GM12878 (cell line): ENCODE data around the gene RHBDD1.

Experiments
- EED ChIP-seq: sonication (generic); IDR thresholded peaks from 2 replicates; pipeline ENCODE4 v1.6.1; 2016; ENCODE audit warnings: antibody characterized with exemption, low read depth
- EP300 ChIP-seq, 2 experiments: fragments of 150-350 bp in 1 of 2; IDR thresholded peaks; 2 replicates each; pipeline ENCODE4 v1.6.1; 2011 to 2012; ENCODE audit warnings: low read depth in 2 of 2, low read length in 2 of 2, borderline replicate concordance in 1 of 2, improper control_type of control experiment in 1 of 2, inconsistent platforms in 1 of 2; ENCODE audit not compliant: control insufficient read depth in 1 of 2
- ESRRA ChIP-seq: IDR thresholded peaks from 2 replicates; pipeline ENCODE4 v1.6.1; 2012; ENCODE audit warnings: mild to moderate bottlenecking, low read length, improper control_type of control experiment
- GABPA ChIP-seq: IDR thresholded peaks from 2 replicates; pipeline ENCODE4 v1.6.1; 2014; ENCODE audit warnings: antibody characterized with exemption, low read depth, mild to moderate bottlenecking, inconsistent platforms
- NBN ChIP-seq: fragments of 450-650 bp; IDR thresholded peaks from 2 replicates; pipeline ENCODE4 v1.6.1; 2016
- POLR2A ChIP-seq: IDR thresholded peaks from 2 replicates; pipeline ENCODE4 v1.6.1; 2011; ENCODE audit warnings: low read depth, mild to moderate bottlenecking, low read length
- POLR2AphosphoS5 ChIP-seq: IDR thresholded peaks from 2 replicates; pipeline ENCODE4 v1.6.1; 2011; ENCODE audit warnings: mild to moderate bottlenecking, low read length, inconsistent platforms
- RAD21 ChIP-seq: IDR thresholded peaks from 2 replicates; pipeline ENCODE4 v1.6.1; 2011; ENCODE audit warnings: mild to moderate bottlenecking, low read depth, low read length, moderate library complexity; ENCODE audit not compliant: insufficient read depth
- RCOR1 ChIP-seq: conservative IDR thresholded peaks from 2 replicates; pipeline ENCODE4 v1.6.1; 2012; ENCODE audit warnings: low read depth, low read length, improper control_type of control experiment
- ZNF24 ChIP-seq: fragments of 450-650 bp; IDR thresholded peaks from 2 replicates; pipeline ENCODE4 v1.6.1; 2017; ENCODE audit warnings: antibody characterized with exemption, mild to moderate bottlenecking
- TF ChIP-seq, protein P1 (sequence below), 3 experiments: IDR thresholded peaks in 2 of 3; conservative IDR thresholded peaks in 1 of 3; 2 replicates each; pipeline ENCODE4 v1.5.1; 2011; ENCODE audit warnings: low read depth in 3 of 3, low read length in 3 of 3, mild to moderate bottlenecking in 3 of 3, control low read depth in 2 of 3, moderate library complexity in 2 of 3, inconsistent platforms in 1 of 3, mixed read lengths in 1 of 3; ENCODE audit not compliant: control insufficient read depth in 2 of 3, insufficient read depth in 1 of 3; ENCODE audit errors: extremely low read depth in 1 of 3
- TF ChIP-seq, protein P2 (sequence below): IDR thresholded peaks from 2 replicates; pipeline ENCODE4 v1.6.1; 2012; ENCODE audit warnings: low read depth, low read length, improper control_type of control experiment
- TF ChIP-seq, protein P3 (sequence below): fragments of 450-650 bp; formaldehyde crosslinking; IDR thresholded peaks from 2 replicates; pipeline ENCODE4 v1.4.0; 2022; ENCODE audit warnings: mild to moderate bottlenecking, moderate library complexity

- TF ChIP-seq EP300 (IDR thresholded peaks at IDR 0.05; ENCODE audit: borderline replicate concordance in 1 of 2, control insufficient read depth in 1 of 2, low read depth in 2 of 2, low read length in 2 of 2) (no peak), POLR2AphosphoS5 (no peak), ZNF24 (no peak), POLR2A (no peak), NBN (no peak), RCOR1 (no peak), RAD21 (no peak), EED (no peak), ESRRA (no peak), GABPA (no peak)
- TF ChIP-seq, protein P1, sequence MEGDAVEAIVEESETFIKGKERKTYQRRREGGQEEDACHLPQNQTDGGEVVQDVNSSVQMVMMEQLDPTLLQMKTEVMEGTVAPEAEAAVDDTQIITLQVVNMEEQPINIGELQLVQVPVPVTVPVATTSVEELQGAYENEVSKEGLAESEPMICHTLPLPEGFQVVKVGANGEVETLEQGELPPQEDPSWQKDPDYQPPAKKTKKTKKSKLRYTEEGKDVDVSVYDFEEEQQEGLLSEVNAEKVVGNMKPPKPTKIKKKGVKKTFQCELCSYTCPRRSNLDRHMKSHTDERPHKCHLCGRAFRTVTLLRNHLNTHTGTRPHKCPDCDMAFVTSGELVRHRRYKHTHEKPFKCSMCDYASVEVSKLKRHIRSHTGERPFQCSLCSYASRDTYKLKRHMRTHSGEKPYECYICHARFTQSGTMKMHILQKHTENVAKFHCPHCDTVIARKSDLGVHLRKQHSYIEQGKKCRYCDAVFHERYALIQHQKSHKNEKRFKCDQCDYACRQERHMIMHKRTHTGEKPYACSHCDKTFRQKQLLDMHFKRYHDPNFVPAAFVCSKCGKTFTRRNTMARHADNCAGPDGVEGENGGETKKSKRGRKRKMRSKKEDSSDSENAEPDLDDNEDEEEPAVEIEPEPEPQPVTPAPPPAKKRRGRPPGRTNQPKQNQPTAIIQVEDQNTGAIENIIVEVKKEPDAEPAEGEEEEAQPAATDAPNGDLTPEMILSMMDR (IDR thresholded peaks at IDR 0.05 in 2 of 3, conservative IDR thresholded peaks at IDR 0.05 in 1 of 3; ENCODE audit: control insufficient read depth in 2 of 3, extremely low read depth in 1 of 3, insufficient read depth in 1 of 3, low read depth in 3 of 3, low read length in 3 of 3), result no peak
- TF ChIP-seq, protein P2, sequence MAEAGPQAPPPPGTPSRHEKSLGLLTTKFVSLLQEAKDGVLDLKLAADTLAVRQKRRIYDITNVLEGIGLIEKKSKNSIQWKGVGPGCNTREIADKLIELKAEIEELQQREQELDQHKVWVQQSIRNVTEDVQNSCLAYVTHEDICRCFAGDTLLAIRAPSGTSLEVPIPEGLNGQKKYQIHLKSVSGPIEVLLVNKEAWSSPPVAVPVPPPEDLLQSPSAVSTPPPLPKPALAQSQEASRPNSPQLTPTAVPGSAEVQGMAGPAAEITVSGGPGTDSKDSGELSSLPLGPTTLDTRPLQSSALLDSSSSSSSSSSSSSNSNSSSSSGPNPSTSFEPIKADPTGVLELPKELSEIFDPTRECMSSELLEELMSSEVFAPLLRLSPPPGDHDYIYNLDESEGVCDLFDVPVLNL, result no peak
- TF ChIP-seq, protein P3, sequence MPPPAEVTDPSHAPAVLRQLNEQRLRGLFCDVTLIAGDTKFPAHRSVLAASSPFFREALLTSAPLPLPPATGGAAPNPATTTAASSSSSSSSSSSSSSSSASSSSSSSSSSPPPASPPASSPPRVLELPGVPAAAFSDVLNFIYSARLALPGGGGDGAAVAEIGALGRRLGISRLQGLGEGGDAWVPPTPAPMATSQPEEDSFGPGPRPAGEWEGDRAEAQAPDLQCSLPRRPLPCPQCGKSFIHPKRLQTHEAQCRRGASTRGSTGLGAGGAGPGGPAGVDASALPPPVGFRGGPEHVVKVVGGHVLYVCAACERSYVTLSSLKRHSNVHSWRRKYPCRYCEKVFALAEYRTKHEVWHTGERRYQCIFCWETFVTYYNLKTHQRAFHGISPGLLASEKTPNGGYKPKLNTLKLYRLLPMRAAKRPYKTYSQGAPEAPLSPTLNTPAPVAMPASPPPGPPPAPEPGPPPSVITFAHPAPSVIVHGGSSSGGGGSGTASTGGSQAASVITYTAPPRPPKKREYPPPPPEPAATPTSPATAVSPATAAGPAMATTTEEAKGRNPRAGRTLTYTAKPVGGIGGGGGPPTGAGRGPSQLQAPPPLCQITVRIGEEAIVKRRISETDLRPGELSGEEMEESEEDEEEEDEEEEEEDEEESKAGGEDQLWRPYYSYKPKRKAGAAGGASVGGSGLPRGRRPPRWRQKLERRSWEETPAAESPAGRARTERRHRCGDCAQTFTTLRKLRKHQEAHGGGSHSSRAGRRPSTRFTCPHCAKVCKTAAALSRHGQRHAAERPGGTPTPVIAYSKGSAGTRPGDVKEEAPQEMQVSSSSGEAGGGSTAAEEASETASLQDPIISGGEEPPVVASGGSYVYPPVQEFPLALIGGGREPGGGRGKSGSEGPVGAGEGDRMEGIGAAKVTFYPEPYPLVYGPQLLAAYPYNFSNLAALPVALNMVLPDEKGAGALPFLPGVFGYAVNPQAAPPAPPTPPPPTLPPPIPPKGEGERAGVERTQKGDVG (CRISPR knock-in tag), result no peak
These were observed 129.5 kb downstream of the RHBDD1 start for GRCh38 chr2:226965376-226965775.
